GM03348 (cell line): ENCODE measurements around the gene MYO1A.
"Not testable (repeated sequence)": the region's sequence is repeated elsewhere in the genome, so short reads cannot be mapped to it uniquely, and the experiment has no call there.

Source experiments
- DNase-seq: peaks from one replicate; pipeline ENCODE4 v3.0.0; 2012; ENCODE audit warnings: low spot score

The MYO1A gene

GRCh38 chr12:57087010-57087690 lies 37.2 kb upstream of the MYO1A start:
- peak; percentile 91 for DNase-seq

GRCh38 chr12:57086493-57087009 lies 36.6 kb upstream of the MYO1A start:
- DNase-seq: peak; percentile 60

- no peak for DNase-seq
Observed at GRCh38 chr12:57085999-57086492, 36.1 kb upstream of the MYO1A start.

GRCh38 chr12:57080855-57081254 lies 30.9 kb upstream of the MYO1A start:
- no peak for DNase-seq

GRCh38 chr12:57079821-57080220 lies 29.9 kb upstream of the MYO1A start:
- DNase-seq: no peak

GRCh38 chr12:57078519-57079404 lies 28.8 kb upstream of the MYO1A start, which contains the start of gene NEMP1:
Gene NEMP1, minus strand, starts transcription at chr12:57078791. Its CDS starts 46 bp downstream, at chr12:57078745.
- peak; percentile 98 for DNase-seq

- not testable (repeated sequence) for DNase-seq
Observed at GRCh38 chr12:57073566-57074450, 23.9 kb upstream of the MYO1A start.

GRCh38 chr12:57072661-57073060 lies 22.7 kb upstream of the MYO1A start:
- peak; percentile 44 for DNase-seq

- DNase-seq: peak; percentile 76
Observed at GRCh38 chr12:57069523-57069922, 19.6 kb upstream of the MYO1A start.

GRCh38 chr12:57066245-57066644 lies 16.3 kb upstream of the MYO1A start:
- no peak for DNase-seq

- DNase-seq: no peak
Observed at GRCh38 chr12:57063991-57064685, 14.2 kb upstream of the MYO1A start.

- no peak for DNase-seq
Observed at GRCh38 chr12:57058454-57058853, 8.5 kb upstream of the MYO1A start.

GRCh38 chr12:57057067-57057751 lies 7.3 kb upstream of the MYO1A start:
- DNase-seq: no peak

- DNase-seq: no peak
Observed at GRCh38 chr12:57055824-57056223, 5.9 kb upstream of the MYO1A start.

GRCh38 chr12:57053901-57054300 lies 4.0 kb upstream of the MYO1A start:
- DNase-seq: not testable (repeated sequence)

GRCh38 chr12:57053146-57053545 lies 3.2 kb upstream of the MYO1A start:
- DNase-seq: not testable (repeated sequence)

- no peak for DNase-seq
Observed at GRCh38 chr12:57051011-57051410, 1.1 kb upstream of the MYO1A start.

- DNase-seq: no peak
Observed at GRCh38 chr12:57049119-57049446, 846 bp downstream of the MYO1A start.

GRCh38 chr12:57048423-57049118 lies 1.4 kb downstream of the MYO1A start:
- no peak for DNase-seq

- DNase-seq: peak; percentile 29
Observed at GRCh38 chr12:57047981-57048380, 1.9 kb downstream of the MYO1A start.
